ENCODE data around the gene CUX1.
"Not testable (repeated sequence)": the region's sequence is repeated elsewhere in the genome, so short reads cannot be mapped to it uniquely, and the experiment has no call there.

The CUX1 gene

DNA sequence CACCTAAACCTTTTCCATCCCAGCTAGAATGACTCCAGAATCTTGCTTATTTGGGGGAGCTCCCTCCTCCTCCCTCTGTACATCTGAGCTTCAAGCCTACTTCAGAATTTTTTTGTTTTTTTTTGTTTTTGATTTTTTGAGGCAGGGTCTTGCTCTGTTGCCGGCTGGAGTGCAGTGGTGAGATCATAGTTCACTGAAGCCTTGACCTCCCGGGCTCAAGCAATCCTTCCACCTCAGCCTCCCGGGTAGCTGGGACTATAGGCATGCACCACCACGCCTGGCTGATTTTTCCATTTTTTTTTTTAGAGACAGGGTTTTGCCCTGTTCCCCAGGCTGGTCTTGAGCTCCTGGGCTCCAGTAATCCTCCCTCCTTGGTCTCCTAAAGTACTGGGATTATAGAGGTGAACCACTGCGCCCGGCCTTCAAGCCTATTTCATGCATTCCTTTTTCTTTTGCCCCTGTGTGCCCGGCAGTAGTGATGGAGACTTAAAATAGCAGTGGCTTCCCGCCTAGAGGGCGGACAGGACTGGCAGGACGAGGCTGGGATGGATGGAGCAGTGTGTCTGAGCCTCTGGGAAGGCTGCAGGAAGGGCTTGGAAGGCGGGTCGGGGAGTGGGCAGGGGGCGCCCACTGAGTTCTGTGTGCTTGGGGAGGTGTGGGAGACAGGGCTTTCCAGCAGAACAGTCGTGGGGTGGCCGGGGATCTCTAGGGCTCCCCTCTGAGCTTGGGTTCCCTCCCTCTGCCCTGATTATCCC lies 8.8 kb downstream of the CUX1 start:
- no peak for DNase-seq (ENCODE audit: low read depth)

DNA sequence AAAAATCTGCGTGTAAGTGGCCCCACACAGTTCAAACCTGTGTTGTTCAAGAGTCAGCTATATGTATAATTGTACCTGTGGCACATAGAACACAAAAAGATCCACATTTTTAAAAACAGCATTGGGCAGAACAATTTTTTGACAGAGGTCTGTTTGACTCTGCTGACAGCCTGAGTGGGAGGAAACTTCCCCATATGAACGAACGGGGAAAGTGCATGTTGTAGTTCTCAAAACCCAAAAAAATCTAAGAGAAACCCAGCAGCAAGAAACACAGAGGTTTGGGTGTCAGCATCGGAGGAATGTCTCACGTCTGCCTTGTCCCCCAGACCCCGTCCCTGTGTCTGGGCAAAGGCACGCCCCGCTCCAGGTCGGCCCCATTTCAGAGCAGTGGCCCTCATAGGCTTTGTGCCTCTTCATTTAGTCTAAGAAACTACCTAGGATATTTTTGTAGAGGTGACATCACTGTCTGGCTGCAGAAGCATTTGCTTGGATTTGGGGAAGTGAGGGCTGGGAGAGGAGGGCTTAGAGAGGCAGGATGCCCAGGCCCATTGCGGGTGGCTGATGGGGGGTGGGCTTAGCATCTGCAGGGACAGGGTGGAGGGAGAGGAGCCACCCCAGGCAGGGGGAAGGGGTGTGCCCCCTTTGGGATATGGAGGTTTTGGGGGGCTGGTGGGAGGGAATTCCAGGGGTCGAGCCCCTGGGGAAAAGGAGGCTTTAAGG lies 11.0 kb downstream of the CUX1 start:
- DNase-seq (ENCODE audit: low read depth), result no peak

DNA sequence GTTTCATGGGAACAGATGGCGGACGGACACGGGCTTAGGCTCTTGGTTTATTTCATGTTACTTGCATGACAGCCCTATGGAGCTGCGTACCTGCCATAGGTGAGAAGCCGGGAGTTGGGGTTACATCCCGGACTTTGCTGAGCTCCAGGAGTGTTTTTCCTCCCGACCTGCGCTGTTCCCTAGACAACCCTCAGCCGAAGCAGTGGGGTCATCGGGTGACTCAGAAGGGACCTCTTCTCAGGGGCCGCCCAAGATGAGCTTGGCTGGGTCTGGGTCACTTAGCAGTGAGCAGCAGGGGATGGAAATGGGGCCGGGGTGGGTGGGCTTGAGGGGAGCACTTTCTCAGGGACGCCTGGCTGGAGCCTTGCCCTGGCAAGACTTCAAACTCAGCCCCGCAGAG lies 11.9 kb downstream of the CUX1 start:
- no peak for DNase-seq (ENCODE audit: low read depth)

GRCh38 chr7:101829821-101830220 lies 12.4 kb downstream of the CUX1 start:
- DNase-seq (ENCODE audit: low read depth), result no peak

DNA sequence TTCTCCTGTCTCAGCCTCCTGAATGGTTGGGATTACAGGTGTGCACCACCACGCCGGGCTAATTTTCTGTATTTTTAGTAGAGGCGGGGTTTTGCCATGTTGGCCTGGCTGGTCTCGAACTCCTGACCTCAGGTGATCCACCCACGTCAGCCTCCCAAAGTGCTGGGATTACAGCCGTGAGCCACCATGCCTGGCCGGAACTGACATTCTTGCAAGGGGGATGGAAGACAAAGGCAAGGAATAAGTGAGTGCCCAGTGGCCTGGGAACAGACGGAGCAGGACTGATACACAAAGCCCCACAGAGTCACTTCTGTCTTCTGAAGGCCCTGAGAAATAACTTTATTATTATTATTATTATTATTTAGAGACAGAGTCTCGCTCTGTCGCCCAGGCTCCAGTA lies 14.0 kb downstream of the CUX1 start:
- DNase-seq (ENCODE audit: low read depth), result not testable (repeated sequence)

DNA sequence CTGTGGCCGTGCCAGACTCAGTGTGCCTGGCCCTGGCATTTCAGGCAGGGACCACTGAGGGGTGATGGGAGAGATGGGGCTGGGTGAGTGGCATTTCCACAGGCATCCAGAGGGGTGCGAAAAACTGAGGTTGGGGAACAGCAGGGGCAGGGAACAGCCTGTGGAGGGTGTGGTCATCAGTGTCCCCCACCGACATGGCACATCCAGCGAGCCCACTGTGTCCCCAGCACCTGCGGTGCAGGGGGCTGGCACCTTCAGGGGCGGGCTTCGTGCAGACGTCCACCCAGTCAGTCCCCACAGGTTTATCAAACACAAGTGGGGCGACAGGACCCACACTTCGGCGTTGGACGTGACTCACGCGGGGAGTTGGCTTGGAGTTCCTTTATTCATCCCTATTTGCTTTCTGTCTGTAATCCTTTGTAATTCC lies 14.8 kb downstream of the CUX1 start:
- DNase-seq (ENCODE audit: low read depth), result no peak

- no peak for DNase-seq (ENCODE audit: low read depth)
Observed at GRCh38 chr7:101832685-101833375, 15.4 kb downstream of the CUX1 start.

- DNase-seq (ENCODE audit: low read depth), result no peak
Observed at GRCh38 chr7:101833799-101834198, 16.4 kb downstream of the CUX1 start.

GRCh38 chr7:101835136-101835535 lies 17.7 kb downstream of the CUX1 start:
- no peak for DNase-seq (ENCODE audit: low read depth)

DNA sequence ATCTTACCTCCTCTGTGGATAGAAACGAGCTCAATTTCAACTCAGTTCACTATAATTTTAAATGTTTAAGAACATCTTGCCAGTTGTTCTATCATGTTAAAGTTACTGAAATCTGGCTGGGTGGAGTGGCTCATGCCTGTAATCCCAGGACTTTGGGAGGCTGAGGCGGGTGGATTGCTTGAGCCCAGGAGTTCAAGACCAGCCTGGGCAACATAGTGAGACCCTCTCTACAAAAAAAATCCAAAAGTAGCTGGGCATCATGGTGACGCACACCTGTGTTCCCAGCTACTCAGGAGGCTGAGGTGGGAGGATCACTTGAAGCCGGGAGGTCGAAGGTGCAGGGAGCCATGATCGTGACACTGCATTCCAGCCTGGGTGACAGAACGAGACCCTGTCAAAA lies 20.0 kb downstream of the CUX1 start:
- not testable (repeated sequence) for DNase-seq (ENCODE audit: low read depth)

GRCh38 chr7:101838837-101839483 lies 21.5 kb downstream of the CUX1 start:
- DNase-seq (ENCODE audit: low read depth), result no peak

DNA sequence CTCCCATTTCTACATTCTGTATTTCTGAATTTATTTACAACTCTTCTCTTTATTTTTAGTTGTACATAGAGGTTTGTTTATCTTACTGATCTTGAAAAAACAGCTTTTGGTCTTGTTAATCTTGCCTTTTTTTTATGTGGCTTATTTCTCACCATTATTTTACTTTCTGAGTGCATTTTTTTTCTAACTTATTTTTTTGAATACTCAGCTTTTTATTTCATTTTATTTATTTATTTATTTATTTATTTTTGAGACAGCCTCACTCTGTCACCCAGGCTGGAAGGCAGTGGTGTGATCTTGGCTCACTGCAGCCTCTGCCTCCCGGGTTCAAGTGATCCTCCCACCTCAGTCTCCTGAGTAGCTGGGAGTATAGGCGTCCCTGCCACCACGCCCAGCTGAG lies 23.9 kb downstream of the CUX1 start:
- DNase-seq (ENCODE audit: low read depth), result no peak

- DNase-seq (ENCODE audit: low read depth), result no peak
Observed at GRCh38 chr7:101843293-101844271, 26.2 kb downstream of the CUX1 start.

GRCh38 chr7:101845974-101846373 lies 28.5 kb downstream of the CUX1 start:
- no peak for DNase-seq (ENCODE audit: low read depth)

DNA sequence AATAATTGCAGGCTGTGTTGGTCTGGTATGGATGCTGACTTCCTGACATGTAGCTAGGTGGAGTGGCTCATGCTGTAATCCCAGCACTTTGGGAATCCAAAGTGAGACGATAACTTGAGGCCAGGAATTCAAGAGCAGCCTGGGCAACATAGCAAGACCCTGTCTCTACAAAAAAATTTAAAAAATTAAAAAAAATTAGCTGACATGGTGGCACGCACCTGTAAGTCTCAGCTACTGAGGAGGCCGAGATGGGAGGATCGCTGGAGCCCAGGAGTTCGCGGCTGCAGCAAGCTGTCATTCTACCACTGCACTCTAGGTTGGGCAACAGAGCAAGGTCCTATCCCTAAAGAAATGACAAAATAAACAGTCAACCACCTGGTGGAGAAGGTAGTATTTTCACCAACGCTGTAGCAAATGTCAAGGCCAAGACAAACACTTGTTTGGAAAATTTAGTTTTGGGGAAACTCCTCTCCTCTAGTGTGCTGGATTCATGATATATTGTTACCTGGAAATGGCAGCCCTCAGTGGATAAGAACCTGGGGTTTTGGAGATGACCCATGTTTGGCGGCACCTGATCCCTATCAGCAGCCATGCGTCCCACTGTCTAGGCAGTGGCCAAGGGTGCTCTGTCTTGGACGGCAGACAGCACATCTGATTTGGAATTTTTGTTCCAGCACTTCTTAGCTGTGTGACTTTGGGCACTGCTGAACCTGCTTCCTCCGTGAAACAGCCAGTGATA lies 29.5 kb downstream of the CUX1 start:
- DNase-seq (ENCODE audit: low read depth), result no peak

DNA sequence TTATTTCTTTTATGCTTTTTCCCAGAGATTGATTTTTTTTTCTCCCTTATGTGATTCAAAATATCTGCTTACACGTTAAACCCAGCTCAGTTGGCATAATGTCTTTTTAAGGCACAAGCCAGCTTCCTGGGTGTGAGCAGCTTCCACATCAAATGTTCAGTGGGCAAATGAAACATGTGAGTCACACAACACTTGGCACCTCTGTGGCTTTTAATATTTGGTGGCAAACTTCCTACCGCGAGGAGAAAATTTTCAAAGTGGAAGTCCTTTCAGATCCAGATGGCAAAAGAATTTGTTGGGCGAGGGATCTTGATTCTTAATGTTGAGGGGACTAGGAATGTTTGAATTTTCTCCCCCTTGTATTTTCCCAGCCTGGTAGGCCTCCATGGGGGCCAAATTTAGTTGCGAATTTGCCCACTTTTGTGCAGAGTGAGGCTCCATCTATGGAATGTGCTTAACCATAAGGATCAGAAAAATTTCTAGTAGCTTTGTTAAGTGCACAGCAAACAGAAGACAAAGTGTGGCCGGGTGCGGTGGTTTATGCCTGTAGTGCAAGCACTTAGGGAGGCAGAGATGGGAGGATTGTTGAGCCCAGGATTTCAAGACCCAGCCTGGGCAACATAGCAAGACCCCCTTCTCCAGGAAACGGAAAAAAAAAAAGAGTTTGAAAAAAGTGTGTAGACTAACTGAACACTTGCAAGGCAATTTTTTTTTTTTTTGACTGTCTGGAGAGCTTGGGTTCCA lies 31.0 kb downstream of the CUX1 start:
- no peak for DNase-seq (ENCODE audit: low read depth)

DNA sequence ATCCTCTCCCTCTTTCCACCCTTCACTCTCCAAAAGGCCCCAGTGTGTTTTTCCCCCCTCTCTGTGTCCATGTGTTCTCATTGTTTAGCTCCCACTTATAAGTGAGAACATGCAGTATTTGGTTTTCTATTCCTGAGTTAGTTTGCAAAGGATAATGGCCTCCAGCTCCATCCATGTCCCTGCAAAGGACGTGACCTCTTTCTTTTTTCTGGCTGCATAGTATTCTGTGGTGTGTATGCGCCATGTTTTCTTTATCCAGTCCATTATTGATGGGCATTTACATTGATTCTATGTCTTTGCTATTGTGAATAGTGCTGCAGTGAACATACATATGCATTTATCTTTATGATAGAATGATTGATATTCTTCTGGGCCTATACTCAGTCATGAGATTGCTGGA lies 31.9 kb downstream of the CUX1 start:
- DNase-seq (ENCODE audit: low read depth), result not testable (repeated sequence)

DNA sequence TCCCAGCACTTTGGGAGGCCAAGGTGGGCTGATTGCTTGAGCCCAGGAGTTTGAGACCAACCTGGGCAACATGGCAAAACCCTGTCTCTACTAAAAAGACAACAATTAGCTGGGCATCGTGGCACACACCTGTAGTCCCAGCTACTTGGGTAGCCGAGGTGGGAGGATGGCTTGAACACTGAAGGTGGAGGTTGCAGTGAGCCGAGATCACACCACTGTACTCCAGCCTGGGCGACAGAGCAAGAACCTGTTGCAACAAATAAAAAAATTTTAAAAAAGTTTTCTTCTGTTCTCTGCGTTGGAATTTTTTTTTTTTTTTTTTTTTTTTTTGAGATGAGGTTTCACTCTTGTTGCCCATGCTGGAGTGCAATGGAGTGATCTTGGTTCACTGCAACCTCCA lies 34.9 kb downstream of the CUX1 start:
- not testable (repeated sequence) for DNase-seq (ENCODE audit: low read depth)

DNA sequence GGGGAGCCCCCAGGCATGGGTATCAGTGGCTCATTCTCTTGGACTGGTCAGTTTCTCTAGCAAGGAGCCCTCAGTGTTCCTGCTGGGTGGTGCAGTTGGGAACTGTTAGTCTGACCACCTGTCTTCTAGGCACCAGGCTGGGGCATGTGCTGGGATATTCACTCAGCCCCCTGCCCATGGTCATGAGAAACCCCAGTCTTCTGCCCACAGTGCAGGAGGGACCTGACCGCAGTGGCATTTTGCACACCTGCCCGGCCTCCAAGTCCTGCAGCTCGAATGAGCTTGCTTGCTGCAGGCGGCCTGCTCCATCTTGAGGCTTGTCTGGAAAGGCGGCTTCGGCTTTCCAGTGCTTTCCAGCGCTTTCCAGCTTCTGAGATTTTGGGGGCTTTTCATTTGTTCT lies 36.3 kb downstream of the CUX1 start:
- no peak for DNase-seq (ENCODE audit: low read depth)
